K562 treated with DMSO at 1 percent for 24 hours (cell line): Measurements from ENCODE around the gene THAP12. TPM values are rescaled to one million over a fixed set of nuclear protein-coding genes. Genes with fewer than 3 reads are reported as not detected.

ENCODE experiments used
- total RNA-seq: library from RNA; unstranded; fragments of 300-600 nt; gene quantifications from 2 replicates; pipeline ENCODE4 v1.2.3, GENCODE V29; 2022; ENCODE audit warnings: low read depth; ENCODE audit not compliant: insufficient read depth

The THAP12 gene
- total RNA-seq = 21.6 and 21.9 TPM in 2 replicates

GRCh38 chr11:76380977-76381719 is at the start of gene THAP12, which contains the start of gene GVQW3:
Gene THAP12, minus strand, starts transcription at chr11:76381132. Its CDS starts 296 bp downstream, at chr11:76380836.
Gene GVQW3, plus strand, starts transcription at chr11:76381323. Its CDS starts 506 bp downstream, at chr11:76381829.

Other genes with a start within 250 kb of the THAP12 start
- 0.27 and 0.67 TPM in 2 replicates for gene WNT11, start 174.6 kb downstream of the THAP12 start, total RNA-seq
- 2.2 and 2.6 TPM in 2 replicates for gene GVQW3, start 191 bp upstream of the THAP12 start, total RNA-seq
- gene EMSY, start 63.9 kb upstream of the THAP12 start, total RNA-seq = 7.9 and 9.4 TPM in 2 replicates